ENCODE data around the gene DDX10.

The DDX10 gene

DNA sequence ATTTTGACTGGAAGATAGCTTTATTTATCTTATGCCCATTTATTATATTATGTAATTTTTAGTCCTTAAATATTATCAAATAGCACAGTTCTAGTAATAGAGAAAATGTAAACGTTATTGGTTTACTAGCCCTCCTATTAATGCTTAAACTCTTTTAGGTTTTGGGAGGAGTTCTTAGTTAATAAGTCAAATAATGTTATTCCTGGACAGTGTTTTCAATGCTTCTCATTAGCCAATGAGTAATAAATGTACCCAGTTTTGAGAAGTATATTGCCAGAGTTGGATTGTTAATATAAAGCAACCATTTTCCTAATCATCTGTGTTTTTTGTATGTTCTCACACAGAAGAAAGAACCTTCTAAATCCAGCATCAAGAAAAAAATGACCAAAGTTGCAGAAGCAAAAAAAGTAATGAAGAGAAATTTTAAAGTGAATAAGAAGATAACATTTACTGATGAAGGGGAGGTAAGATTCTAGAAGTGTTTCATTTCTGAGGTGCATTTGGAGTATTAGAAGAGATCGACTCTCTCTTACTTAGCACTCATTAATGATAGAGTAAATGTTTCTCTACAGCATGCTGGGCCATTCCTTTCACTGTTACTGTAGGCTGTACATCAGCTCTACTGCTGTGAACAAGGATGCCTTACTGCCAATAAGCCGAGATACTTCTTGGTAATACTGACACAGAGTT, 173.4 kb downstream of the DDX10 start:
- no peaks in the 10 kb centered on the region for H3K9me3 Mint-ChIP-seq
- peaks cover 19% of the 10 kb centered on the region for H3K36me3 Mint-ChIP-seq

DNA sequence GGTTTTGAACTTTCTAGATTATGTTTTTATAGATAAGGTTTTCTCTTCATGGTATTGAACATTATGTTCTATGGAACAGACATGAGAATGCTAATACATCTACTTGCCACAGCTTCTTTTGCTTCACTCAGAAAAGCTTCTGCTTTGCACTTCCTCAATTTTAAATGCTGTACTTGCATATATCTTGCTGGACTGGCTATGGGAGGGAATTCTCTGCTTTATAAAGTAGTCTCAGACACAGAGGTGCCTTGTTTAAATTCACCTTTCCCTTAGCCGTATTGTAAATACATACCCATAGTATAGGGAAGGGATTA, 173.9 kb downstream of the DDX10 start:
- ATAC-seq, result no peak
- DNase-seq (ENCODE audit: low spot score in 2 of 2), result no peak
- peaks cover 20% of the 10 kb centered on the region for H3K36me3 Mint-ChIP-seq
- no peak overlapping the region for H3K4me3 Mint-ChIP-seq
- H3K4me1 Mint-ChIP-seq, result peaks cover 10% of the 10 kb centered on the region
- no peak overlapping the region for H3K27ac Mint-ChIP-seq
- no peaks in the 10 kb centered on the region for H3K9me3 Mint-ChIP-seq

More for the DNA sequence above, 173.4 kb downstream of the DDX10 start:
- no peak for ATAC-seq
- H3K4me3 Mint-ChIP-seq, result no peak overlapping the region
- no peak overlapping the region for H3K27ac Mint-ChIP-seq
- no peak for DNase-seq (ENCODE audit: low spot score in 2 of 2)
- H3K4me1 Mint-ChIP-seq, result peaks cover 10% of the 10 kb centered on the region

- H3K27ac Mint-ChIP-seq, result no peak overlapping the region
- peaks cover 2% of the 10 kb centered on the region for H3K4me1 Mint-ChIP-seq
- DNase-seq (ENCODE audit: low spot score in 2 of 2), result no peak
- no peak for ATAC-seq
- H3K4me3 Mint-ChIP-seq, result no peak overlapping the region
- H3K36me3 Mint-ChIP-seq, result peaks cover 16% of the 10 kb centered on the region
- no peaks in the 10 kb centered on the region for H3K9me3 Mint-ChIP-seq
Observed at GRCh38 chr11:108846009-108846408, 181.1 kb downstream of the DDX10 start.

DNA sequence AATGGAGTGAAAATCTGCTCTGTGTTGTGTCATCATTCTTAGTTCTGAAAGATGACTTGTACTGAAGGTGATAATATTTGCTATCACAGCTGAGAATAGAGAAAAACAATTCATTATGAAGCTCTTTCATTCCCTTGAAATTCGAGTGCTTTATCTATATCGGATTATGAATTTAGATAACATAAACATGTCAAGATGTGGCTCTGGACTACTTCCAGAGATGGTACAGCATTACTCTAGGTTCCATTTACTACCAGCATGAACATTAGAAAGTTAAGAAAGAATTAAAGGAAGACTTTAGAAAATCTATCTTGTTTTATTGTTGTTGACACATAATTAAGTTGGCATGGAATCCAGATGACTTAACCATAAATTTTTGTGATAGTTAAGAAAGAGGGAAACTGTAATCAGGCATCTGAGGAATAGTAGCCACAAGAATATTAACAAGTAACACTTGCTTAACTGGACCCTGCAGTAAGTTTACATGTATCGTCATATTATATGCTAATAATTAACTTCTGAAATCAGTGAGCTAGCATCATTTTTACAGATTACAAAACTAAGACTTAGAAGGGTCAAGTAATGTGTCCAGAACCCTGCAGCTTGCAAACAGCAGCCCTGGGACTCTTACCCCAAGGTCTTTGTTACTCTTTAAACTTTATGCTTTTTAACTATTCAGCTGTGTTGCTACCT, 182.6 kb downstream of the DDX10 start:
- no peak overlapping the region for H3K4me3 Mint-ChIP-seq
- H3K27ac Mint-ChIP-seq, result no peak overlapping the region
- ATAC-seq (no peak), DNase-seq (ENCODE audit: low spot score in 2 of 2) (no peak)
- no peaks in the 10 kb centered on the region for H3K9me3 Mint-ChIP-seq
- H3K4me1 Mint-ChIP-seq, result peaks cover 5% of the 10 kb centered on the region
- peaks cover 9% of the 10 kb centered on the region for H3K36me3 Mint-ChIP-seq

DNA sequence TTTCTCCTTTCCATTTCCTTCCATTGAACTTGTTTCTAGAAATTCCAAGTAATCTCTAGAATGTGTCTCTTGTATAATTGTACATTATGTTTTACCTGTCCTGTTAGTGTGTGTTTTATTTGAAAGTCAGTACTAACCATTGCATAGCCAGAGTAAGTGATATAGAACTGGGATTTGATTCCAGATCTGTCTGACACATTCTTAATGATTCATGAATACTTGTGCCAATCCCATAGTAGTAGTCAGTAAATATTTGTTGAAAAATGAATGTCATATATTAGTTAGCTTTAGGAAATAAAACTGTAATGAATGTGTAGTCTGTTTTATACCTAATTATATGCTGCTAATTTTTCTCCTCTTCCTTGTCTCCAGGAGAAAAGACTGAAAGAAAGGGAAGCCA, 186.9 kb downstream of the DDX10 start:
- Mint-ChIP-seq H3K4me3 (no peak overlapping the region), H3K27ac (no peak overlapping the region), H3K36me3 (no peaks in the 10 kb centered on the region), H3K4me1 (peaks cover 23% of the 10 kb centered on the region), H3K9me3 (no peaks in the 10 kb centered on the region)
- ATAC-seq (no peak), DNase-seq (ENCODE audit: low spot score in 2 of 2) (no peak)

DNA sequence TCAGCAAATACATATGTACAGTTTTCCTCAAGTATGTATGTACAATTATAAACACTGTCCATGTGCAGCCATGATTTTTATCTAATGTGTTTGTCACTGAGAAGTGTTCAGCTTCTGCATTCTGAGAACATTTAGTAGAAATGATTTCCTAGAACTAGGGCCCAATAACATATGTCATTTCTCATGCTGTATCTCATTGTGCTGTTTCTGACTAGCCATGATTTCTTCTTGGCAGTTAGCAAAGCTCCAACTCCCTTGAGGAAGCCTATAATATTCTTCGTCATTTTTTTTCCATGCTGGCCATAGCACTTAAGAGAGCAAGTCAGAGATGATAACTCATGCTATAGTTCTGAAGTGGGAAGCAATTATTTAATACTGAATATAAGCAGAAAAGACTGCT, 187.8 kb downstream of the DDX10 start:
- no peak overlapping the region for H3K27ac Mint-ChIP-seq
- H3K4me1 Mint-ChIP-seq, result peaks cover 23% of the 10 kb centered on the region

GRCh38 chr11:108853151-108853550, 188.3 kb downstream of the DDX10 start:
- H3K4me3 Mint-ChIP-seq, result peak overlapping the region; percentile 63
- H3K36me3 Mint-ChIP-seq, result no peaks in the 10 kb centered on the region
- ATAC-seq, result no peak
- no peaks in the 10 kb centered on the region for H3K9me3 Mint-ChIP-seq
- H3K4me1 Mint-ChIP-seq, result peaks cover 23% of the 10 kb centered on the region
- DNase-seq (ENCODE audit: low spot score in 2 of 2), result no peak
- H3K27ac Mint-ChIP-seq, result no peak overlapping the region

More for the DNA sequence above, 187.8 kb downstream of the DDX10 start:
- no peak for DNase-seq (ENCODE audit: low spot score in 2 of 2)
- ATAC-seq, result no peak
- Mint-ChIP-seq H3K9me3 (no peaks in the 10 kb centered on the region), H3K36me3 (no peaks in the 10 kb centered on the region), H3K4me3 (no peak overlapping the region)

- Mint-ChIP-seq H3K4me3 (peak overlapping the region; percentile 63), H3K36me3 (no peaks in the 10 kb centered on the region), H3K9me3 (no peaks in the 10 kb centered on the region), H3K4me1 (peaks cover 23% of the 10 kb centered on the region), H3K27ac (peak overlapping the region; percentile 73)
- ATAC-seq, result peak; percentile 32
- no peak for DNase-seq (ENCODE audit: low spot score in 2 of 2)
Observed at GRCh38 chr11:108853864-108854263, 189.0 kb downstream of the DDX10 start.

GRCh38 chr11:108854346-108854745, 189.5 kb downstream of the DDX10 start:
- Mint-ChIP-seq H3K4me1 (peaks cover 23% of the 10 kb centered on the region), H3K36me3 (no peaks in the 10 kb centered on the region), H3K9me3 (no peaks in the 10 kb centered on the region), H3K4me3 (peak overlapping the region; percentile 63), H3K27ac (peak overlapping the region; percentile 73)
- DNase-seq (ENCODE audit: low spot score in 2 of 2) (no peak), ATAC-seq (peak; percentile 78)

DNA sequence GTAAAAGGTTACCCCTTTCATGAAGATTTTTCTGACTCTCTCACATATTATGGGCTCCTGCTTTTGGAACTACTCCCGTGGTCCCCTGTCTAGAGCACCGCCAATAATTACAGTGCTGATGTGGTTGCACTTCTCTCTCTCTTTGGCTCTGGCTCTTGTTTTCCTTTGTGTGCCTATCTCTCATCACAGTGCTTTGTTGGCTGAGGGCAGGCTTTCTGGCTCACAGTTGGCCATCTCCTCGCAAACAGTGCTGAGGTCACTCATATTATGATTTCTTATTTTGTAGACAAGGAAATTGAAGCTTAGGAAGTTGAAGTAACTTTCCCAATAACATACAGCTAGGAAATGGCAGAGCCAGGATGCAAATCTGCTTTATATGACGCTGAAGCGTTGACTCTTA, 192.5 kb downstream of the DDX10 start:
- no peak overlapping the region for H3K4me3 Mint-ChIP-seq
- ATAC-seq (no peak), DNase-seq (ENCODE audit: low spot score in 2 of 2) (no peak)
- no peaks in the 10 kb centered on the region for H3K9me3 Mint-ChIP-seq
- peaks cover 28% of the 10 kb centered on the region for H3K4me1 Mint-ChIP-seq
- no peaks in the 10 kb centered on the region for H3K36me3 Mint-ChIP-seq
- no peak overlapping the region for H3K27ac Mint-ChIP-seq

- Mint-ChIP-seq H3K9me3 (no peaks in the 10 kb centered on the region), H3K36me3 (no peaks in the 10 kb centered on the region), H3K4me3 (no peak overlapping the region), H3K27ac (no peak overlapping the region), H3K4me1 (peaks cover 24% of the 10 kb centered on the region)
- DNase-seq (ENCODE audit: low spot score in 2 of 2) (no peak), ATAC-seq (no peak)
Observed at GRCh38 chr11:108858622-108859021, 193.8 kb downstream of the DDX10 start.

GRCh38 chr11:108859510-108859909, 194.6 kb downstream of the DDX10 start:
- no peak for DNase-seq (ENCODE audit: low spot score in 2 of 2)
- H3K9me3 Mint-ChIP-seq, result no peaks in the 10 kb centered on the region
- H3K4me1 Mint-ChIP-seq, result peaks cover 15% of the 10 kb centered on the region
- no peak overlapping the region for H3K27ac Mint-ChIP-seq
- no peak overlapping the region for H3K4me3 Mint-ChIP-seq
- ATAC-seq, result peak; percentile 74
- no peaks in the 10 kb centered on the region for H3K36me3 Mint-ChIP-seq

DNA sequence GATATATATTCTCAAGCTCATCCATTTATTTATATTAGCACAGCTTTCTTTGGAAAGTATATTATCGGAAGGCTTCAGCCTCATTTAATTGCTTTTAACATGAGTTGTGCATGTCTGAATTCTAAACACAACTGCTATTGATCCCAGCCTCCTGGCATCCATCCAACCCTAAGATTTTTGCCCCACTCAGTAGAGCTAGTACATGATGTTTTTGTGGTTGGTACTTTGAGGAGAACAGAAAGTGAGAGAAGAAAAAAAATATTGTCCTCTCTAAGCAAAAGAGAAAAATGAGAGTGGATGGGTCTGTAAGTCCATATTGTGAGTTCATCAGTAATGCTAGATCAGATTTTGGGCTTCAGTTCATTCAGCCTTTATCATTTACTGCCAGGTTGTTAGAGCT, 198.7 kb downstream of the DDX10 start:
- Mint-ChIP-seq H3K4me3 (no peak overlapping the region), H3K36me3 (no peaks in the 10 kb centered on the region), H3K4me1 (peaks cover 11% of the 10 kb centered on the region), H3K9me3 (no peaks in the 10 kb centered on the region), H3K27ac (no peak overlapping the region)
- DNase-seq (ENCODE audit: low spot score in 2 of 2) (no peak), ATAC-seq (no peak)

GRCh38 chr11:108865406-108865805, 200.5 kb downstream of the DDX10 start:
- no peak for DNase-seq (ENCODE audit: low spot score in 2 of 2)

DNA sequence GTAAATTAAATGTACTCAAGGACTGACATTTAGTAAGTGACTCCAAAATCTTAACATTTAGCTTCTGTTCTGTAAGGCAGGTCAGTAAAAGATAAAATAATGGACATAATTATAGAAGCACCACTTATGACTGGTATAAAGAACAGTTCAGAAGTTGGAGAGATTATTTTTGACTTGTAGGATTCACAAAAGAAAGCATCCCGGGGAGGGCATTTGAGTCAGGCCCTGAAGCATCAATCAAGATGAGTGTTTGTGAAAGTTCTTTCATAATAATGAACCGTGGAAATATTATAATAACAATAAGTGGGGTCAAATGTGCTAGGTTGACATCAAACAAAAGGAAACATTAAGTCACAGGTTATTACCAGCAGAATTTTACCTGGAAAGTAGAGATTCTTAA, 201.9 kb downstream of the DDX10 start:
- no peak for ATAC-seq
- peaks cover 12% of the 10 kb centered on the region for H3K4me1 Mint-ChIP-seq
- no peaks in the 10 kb centered on the region for H3K9me3 Mint-ChIP-seq
- H3K36me3 Mint-ChIP-seq, result no peaks in the 10 kb centered on the region
- no peak overlapping the region for H3K4me3 Mint-ChIP-seq
- DNase-seq (ENCODE audit: low spot score in 2 of 2), result no peak
- H3K27ac Mint-ChIP-seq, result no peak overlapping the region

More at GRCh38 chr11:108865406-108865805, 200.5 kb downstream of the DDX10 start:
- Mint-ChIP-seq H3K27ac (no peak overlapping the region), H3K4me3 (no peak overlapping the region), H3K4me1 (peaks cover 14% of the 10 kb centered on the region), H3K36me3 (no peaks in the 10 kb centered on the region), H3K9me3 (no peaks in the 10 kb centered on the region)
- ATAC-seq, result no peak

DNA sequence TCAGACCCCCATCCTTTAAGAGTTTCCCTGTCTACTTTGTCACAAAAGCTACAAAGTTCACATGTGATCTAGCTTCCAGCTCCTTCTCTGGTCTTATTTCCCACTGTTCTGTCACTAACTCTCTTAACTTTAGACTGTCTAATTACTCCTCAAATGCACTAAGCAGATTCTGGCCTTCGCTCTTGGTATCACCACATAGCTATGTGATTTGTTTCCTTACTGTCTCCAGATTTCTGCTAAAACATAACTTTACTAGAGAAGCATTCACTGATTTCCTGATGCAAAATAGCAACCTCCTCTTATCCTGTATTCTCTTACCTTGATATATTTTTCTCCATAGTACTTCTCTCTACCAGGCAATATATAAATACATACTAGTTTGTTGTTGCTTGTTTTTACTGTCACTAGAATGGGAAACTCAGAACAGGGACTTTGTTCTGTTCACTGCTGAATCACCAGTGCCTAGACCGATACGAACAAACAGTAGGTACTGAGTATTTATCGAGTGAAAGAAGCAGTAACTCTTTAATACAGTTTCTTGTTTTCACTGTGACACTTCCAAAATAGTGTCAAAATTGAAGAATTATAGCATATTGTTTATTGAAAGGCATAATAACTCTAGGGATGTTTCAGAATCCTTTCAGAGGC, 205.6 kb downstream of the DDX10 start:
- peak overlapping the region; percentile 11 for H3K27ac Mint-ChIP-seq
- no peak for DNase-seq (ENCODE audit: low spot score in 2 of 2)
- no peak overlapping the region for H3K4me3 Mint-ChIP-seq
- H3K36me3 Mint-ChIP-seq, result no peaks in the 10 kb centered on the region
- H3K4me1 Mint-ChIP-seq, result peaks cover 18% of the 10 kb centered on the region
- no peaks in the 10 kb centered on the region for H3K9me3 Mint-ChIP-seq
- ATAC-seq, result no peak

Data from stimulated activated effector memory CD8-positive, alpha-beta T cell treated with anti-CD3 and anti-CD28 coated beads, Interleukin-12 subunit alpha, Interleukin-12 subunit beta, amount 100 ng/mL, for 72 hours (primary cell).